SK-N-MC (cell line): ENCODE measurements around the gene DIDO1.

Experiments used
- DNase-seq: peaks from one replicate; pipeline ENCODE4 v3.0.0-alpha.2; 2011; ENCODE audit warnings: low read depth, low spot score
- H3K27ac ChIP-seq: fragments of 200-600 bp; sonication (generic); 2 replicates; pipeline ENCODE4 v1.5.1; 2016; ENCODE audit warnings: mixed run types
- H3K36me3 ChIP-seq: fragments of 200-600 bp; sonication (generic); 2 replicates; pipeline ENCODE4 v1.6.1; 2017; ENCODE audit warnings: antibody characterized with exemption, low read length, mixed read lengths; ENCODE audit not compliant: insufficient read depth
- H3K4me3 ChIP-seq: fragments of 200-600 bp; sonication (generic); 2 replicates; pipeline ENCODE4 v1.5.1; 2016
- H3K9ac ChIP-seq: fragments of 200-600 bp; sonication (generic); 2 replicates; pipeline ENCODE4 v1.8.0; 2017; ENCODE audit warnings: mixed run types, mixed read lengths; ENCODE audit not compliant: insufficient read length
- H3K9me3 ChIP-seq: fragments of 200-600 bp; sonication (generic); 2 replicates; pipeline ENCODE4 v1.6.1; 2017; ENCODE audit warnings: low read depth, mild to moderate bottlenecking, antibody characterized with exemption, low read length, moderate library complexity, mixed read lengths
- EZH2 ChIP-seq: fragments of 200-600 bp; sonication (generic); IDR thresholded peaks from one replicate; pipeline ENCODE4 v1.6.1; 2017; ENCODE audit warnings: antibody characterized with exemption
- FOXP2 ChIP-seq: optimal IDR thresholded peaks from 2 replicates; pipeline ENCODE3; 2011; ENCODE audit warnings: mild to moderate bottlenecking, moderate library complexity; ENCODE audit not compliant: insufficient read depth; ENCODE audit errors: extremely low read length, control extremely low read depth
- POLR2AphosphoS5 ChIP-seq: IDR thresholded peaks from 2 replicates; pipeline ENCODE4 v1.6.1; 2012; ENCODE audit warnings: mild to moderate bottlenecking, low read depth, low read length, borderline replicate concordance

The DIDO1 gene

DNA sequence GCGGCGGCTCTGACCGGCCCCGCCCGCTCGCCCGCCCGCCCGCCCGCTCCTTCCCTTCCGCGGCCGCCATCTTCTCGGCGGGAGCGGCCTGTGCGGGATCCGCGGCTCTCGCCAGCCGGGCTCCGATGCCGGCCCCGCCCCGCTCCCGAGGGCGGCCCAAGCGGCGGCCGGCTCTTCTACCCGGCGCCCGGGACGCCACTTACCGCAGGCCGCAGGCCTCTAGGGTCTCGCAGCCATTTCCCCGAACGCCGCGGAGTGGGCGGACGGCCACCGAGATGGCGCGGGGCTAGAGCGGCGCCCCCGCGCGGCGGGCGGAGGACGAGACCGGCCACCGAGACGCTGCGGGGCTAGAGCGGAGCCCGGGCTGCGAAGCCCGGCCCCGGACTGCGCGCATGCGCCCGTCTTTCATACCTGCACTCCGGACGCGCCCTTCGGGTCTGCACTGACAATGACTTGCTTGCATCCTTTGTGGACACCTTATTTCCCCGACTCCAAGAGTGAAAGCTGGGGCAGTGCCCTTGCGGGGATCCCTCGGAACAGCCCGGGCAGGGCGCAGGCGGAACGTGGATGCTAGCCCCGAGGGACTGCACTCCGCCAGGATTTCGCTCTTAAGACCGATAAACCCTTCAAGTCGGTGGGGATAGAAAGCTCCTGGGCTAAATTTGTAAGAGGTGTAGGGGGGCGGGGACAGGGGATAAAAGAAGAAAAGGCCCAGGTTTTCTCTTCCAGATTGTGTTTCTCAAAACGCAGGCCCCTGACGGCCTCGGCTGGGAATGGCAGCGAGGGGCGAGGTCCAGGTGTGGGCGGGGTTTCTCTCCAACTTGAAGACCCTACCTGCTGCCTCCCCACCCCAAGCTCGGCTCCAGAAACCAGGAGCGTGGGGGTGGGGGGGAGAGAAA lies at the start of gene DIDO1:
DIDO1 (minus strand) TSS at position 277 of the 899 bp plus-strand sequence.
- TF ChIP-seq POLR2AphosphoS5: peak; percentile 70
- TF ChIP-seq FOXP2: no peak
- Histone ChIP-seq H3K9me3 (no peaks in the 10 kb centered on the region), H3K4me3 (peak within 1 kb of the TSS; percentile 91), H3K36me3 (no peaks in the 10 kb centered on the region), H3K27ac (peak within 1 kb of the TSS; percentile 86), H3K9ac (peak within 1 kb of the TSS; percentile 98)
- DNase-seq: no peak

DNA sequence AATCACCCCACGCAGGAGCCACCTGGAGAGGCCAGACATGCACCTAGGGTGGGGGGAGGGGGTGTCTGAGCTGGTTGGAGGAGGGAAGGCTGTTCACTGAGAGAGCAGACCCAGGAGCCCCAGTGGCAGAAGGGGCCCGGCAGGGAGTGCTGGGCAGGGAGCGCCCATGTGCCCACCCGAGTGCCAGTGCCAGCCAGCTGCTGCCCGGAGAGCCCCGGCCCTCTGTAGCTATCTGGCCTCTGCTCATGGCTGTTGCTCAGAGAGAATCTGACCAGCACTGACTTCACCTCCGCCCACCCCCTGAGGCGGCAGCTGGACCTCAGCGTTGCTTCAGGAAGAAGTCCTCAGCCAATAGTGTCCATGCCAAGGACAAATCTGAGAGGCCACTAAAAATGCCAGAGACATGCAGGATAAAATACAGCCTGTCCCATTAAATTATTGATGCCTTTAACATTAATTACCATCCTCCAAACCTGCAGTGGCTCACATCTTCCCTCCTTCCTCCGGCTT lies 49.0 kb upstream of the DIDO1 start:
- Histone ChIP-seq H3K4me3 (no peak overlapping the region), H3K36me3 (no peaks in the 10 kb centered on the region), H3K9ac (no peak overlapping the region), H3K9me3 (no peaks in the 10 kb centered on the region), H3K27ac (no peak overlapping the region)
- TF ChIP-seq POLR2AphosphoS5 (no peak), FOXP2 (no peak), EZH2 (no peak)
- DNase-seq: no peak

DNA sequence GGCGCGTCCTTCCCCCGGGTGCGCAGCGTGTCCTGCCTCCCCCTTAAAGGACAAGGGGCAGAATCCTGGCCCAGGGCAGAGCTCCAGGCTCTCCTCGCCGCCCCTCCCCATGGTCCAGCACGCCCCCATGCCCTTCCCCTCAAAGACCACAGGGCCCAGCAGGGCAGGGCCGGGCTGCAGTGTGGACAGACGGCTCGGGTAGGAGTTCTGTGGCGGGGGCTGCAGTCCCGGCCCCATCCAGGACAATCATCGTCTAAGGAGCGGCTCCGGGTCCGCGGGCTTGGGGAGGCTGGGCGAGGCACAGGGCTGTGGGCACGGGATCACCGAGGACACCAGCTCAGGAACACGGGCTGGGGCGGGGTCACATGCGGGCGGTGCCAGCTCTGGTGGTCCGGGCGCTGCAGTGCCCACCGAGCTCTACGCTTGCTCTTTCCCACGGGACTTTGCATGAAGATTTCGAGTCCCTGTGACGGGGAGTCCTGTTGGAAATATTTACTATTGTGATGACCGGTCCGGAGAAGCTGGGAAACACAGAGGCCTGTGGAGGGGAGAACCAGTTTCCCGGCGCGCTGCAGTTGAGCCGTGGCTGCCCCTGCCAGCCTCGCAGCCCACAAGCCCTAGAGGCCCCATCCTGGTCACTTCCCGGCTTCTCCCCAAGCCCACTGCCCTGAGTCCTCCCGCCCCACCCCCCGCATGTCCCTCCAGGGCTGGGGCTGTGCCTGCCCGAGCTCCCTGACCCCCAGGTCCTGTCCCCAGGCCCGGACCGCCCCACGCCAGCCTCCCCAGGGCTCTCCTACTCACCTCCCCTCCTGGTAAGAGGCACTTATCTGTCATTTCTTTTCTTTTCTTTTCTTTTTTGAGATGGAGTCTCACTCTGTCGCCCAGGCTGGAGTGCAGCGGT lies 46.8 kb upstream of the DIDO1 start:
- H3K9me3 ChIP-seq: no peaks in the 10 kb centered on the region
- no peak overlapping the region for H3K4me3 ChIP-seq
- no peak for DNase-seq
- no peak overlapping the region for H3K27ac ChIP-seq
- no peak for TF ChIP-seq FOXP2
- TF ChIP-seq EZH2: no peak
- TF ChIP-seq POLR2AphosphoS5: no peak
- H3K9ac ChIP-seq: no peak overlapping the region
- no peaks in the 10 kb centered on the region for H3K36me3 ChIP-seq

DNA sequence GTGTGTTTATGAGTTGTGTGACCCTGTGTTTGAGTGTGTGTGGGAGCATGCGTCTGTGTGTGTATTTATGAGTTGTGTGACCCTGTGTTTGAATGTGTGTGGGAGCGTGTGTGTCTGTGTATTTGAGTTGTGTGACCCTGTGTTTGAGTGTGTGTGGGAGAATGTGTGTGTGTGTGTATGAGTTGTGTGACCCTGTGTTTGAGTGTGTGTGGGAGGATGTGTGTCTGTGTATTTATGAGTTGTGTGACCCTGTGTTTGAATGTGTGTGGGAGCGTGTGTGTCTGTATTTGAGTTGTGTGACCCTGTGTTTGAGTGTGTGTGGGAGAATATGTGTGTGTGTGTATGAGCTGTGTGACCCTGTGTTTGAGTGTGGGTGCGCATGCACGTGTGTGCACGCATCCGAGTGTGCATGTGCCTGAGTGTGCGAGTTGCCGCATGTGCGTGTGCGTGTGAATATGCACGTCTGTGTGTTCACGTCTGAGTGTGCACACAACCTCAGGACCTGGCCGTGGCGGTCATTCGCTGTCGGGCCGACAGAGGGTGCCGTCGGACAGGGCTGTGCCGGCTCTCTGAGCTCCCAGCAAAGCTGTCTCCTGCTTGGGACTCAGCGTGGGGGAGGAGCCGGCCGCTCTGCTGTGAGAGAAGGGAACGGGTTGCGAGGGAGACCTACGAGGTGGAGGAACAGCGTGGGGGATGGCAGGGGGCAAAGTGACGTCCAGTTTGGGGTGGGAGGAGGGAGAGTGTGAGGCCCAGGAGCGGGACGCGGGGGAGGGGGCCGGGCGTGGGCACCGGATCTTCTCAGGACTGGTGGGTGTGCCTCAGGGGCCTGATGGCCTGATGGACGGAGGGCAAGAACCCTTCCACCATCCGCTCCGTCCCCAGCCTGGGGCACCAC lies 45.9 kb upstream of the DIDO1 start:
- no peaks in the 10 kb centered on the region for H3K9me3 ChIP-seq
- TF ChIP-seq FOXP2: no peak
- no peak for TF ChIP-seq POLR2AphosphoS5
- no peak for TF ChIP-seq EZH2
- no peak for DNase-seq
- no peak overlapping the region for H3K9ac ChIP-seq
- no peaks in the 10 kb centered on the region for H3K36me3 ChIP-seq
- H3K27ac ChIP-seq: no peak overlapping the region
- H3K4me3 ChIP-seq: no peak overlapping the region

DNA sequence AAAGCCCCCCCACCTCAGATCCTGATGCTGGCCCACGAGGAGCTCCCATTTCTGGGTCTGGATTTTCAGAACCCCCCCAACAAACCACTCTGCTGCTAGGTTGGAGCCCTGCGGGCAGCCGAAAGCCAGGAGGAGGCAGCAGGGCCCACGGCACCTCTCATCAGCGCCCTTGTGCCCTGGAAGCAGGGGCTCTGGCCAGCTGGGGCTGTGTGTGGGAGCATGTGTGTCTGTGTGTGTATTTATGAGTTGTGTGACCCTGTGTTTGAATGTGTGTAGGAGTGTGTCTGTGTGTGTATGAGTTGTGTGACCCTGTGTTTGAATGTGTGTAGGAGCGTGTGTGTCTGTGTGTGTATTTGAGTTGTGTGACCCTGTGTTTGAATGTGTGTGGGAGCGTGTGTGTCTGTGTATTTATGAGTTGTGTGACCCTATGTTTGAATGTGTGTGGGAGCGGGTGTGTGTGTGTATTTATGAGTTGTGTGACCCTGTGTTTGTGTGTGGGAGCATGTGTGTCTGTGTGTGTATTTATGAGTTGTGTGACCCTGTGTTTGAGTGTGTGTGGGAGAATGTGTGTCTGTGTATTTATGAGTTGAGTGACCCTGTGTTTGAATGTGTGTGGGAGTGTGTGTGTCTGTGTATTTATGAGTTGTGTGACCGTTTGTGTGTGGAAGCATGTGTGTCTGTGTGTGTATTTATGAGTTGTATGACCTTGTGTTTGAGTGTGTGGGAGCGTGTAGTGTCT lies 45.1 kb upstream of the DIDO1 start:
- Histone ChIP-seq H3K36me3 (no peaks in the 10 kb centered on the region), H3K9ac (no peak overlapping the region), H3K9me3 (no peaks in the 10 kb centered on the region), H3K27ac (no peak overlapping the region), H3K4me3 (no peak overlapping the region)
- no peak for DNase-seq
- TF ChIP-seq FOXP2 (no peak), EZH2 (no peak), POLR2AphosphoS5 (no peak)

DNA sequence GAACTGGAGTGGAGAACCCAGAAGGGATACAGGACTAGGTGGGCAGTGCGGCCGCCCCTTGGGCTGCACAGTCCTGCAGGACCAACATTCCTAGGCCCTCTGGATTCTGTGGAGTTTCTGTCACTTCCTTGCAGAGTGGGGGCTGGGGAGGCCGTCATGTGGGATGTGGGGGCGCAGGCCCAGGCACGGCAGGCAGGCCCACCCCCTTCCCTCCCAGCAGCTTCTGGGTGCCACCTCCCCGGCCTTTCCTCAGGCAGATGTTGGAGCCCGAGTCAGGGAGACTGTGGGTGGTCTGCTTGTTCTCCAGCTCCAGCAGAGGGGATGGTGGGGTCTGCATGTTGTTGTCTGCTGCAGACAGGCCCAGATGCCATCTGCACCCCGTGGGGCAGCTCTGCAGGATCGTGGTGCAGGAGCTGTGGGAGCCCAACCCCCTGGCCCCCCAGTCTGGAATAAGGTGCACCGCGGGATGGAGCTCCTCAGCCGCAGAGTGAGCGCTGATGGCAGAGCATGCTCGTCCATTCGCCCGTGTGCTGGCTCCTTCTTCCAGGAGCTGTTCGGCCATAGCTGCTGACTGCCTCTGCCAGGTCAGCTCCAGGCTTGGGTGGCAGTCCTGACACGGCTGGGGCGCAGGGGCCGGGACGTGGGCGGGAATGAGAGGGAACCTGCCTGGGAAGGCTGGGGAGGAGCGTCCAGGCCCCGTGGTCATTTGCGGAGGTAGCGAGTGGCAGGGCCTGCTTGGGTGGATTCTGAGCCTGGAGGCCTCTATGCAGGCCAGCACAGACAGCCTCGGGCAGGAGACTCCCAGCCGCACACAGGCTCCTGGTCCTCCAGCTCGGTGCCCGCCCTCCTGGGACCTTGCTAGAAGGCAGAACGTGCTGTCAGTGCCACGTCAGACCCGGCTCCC lies 44.3 kb upstream of the DIDO1 start:
- no peak for DNase-seq
- H3K27ac ChIP-seq: no peak overlapping the region
- no peak overlapping the region for H3K4me3 ChIP-seq
- no peaks in the 10 kb centered on the region for H3K36me3 ChIP-seq
- H3K9me3 ChIP-seq: no peaks in the 10 kb centered on the region
- H3K9ac ChIP-seq: no peak overlapping the region
- TF ChIP-seq EZH2: no peak
- no peak for TF ChIP-seq FOXP2
- no peak for TF ChIP-seq POLR2AphosphoS5

DNA sequence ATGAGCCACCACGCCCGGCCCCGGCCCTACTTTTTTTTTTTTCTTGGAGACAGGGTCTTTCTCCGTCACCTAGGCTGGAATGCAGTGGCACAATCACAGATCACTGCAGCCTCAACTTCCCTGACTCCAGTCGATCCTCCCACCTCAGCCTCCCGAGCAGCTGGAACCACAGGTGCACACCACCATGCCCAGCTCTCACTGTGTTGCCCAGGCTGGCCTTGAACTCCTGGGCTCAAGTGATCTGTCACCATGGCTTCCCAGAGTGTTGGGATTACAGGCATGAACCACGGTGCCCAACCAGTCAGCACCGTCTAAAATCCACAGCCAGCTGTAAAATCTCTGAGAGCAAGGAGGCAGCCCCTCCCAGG lies 43.6 kb upstream of the DIDO1 start:
- Histone ChIP-seq H3K27ac (no peak overlapping the region), H3K4me3 (no peak overlapping the region), H3K36me3 (no peaks in the 10 kb centered on the region), H3K9me3 (no peaks in the 10 kb centered on the region), H3K9ac (no peak overlapping the region)
- no peak for TF ChIP-seq EZH2
- no peak for TF ChIP-seq POLR2AphosphoS5
- no peak for TF ChIP-seq FOXP2
- no peak for DNase-seq
